Activated naive CD8-positive, alpha-beta T cell treated with anti-CD3 and anti-CD28 coated beads for 36 hours (primary cell): ENCODE measurements around the gene SLC6A4. TPM values are rescaled to one million over a fixed set of nuclear protein-coding genes. Genes with fewer than 3 reads are reported as not detected.
"Not testable (repeated sequence)": the region's sequence is repeated elsewhere in the genome, so short reads cannot be mapped to it uniquely, and the experiment has no call there.

Experiments
- DNase-seq: peaks from one replicate; pipeline ENCODE4 v3.0.0; 2021
- H3K27ac Mint-ChIP-seq: one replicate; pipeline ENCODE4 v1.8.0; 2022; ENCODE audit warnings: mild to moderate bottlenecking, moderate library complexity, mixed read lengths
- H3K27me3 Mint-ChIP-seq: one replicate; pipeline ENCODE4 v1.8.0; 2022; ENCODE audit warnings: mild to moderate bottlenecking, mixed read lengths
- H3K36me3 Mint-ChIP-seq: one replicate; pipeline ENCODE4 v1.8.0; 2021; ENCODE audit warnings: mild to moderate bottlenecking, mixed read lengths
- H3K4me1 Mint-ChIP-seq: one replicate; pipeline ENCODE4 v1.8.0; 2021; ENCODE audit warnings: mixed read lengths
- H3K4me3 Mint-ChIP-seq: one replicate; pipeline ENCODE4 v1.8.0; 2022; ENCODE audit warnings: mild to moderate bottlenecking, moderate library complexity, mixed read lengths
- H3K9me3 Mint-ChIP-seq: one replicate; pipeline ENCODE4 v1.8.0; 2022; ENCODE audit warnings: mixed read lengths
- total RNA-seq, 2 experiments: library from RNA; stranded (reverse); gene quantifications; one replicate each; pipeline ENCODE4 v1.2.3, GENCODE V29; 2021

SLC6A4 gene
- total RNA-seq, 2 experiments from 2014 or later, result not detected

GRCh38 chr17:30232015-30232823 is 3.3 kb downstream of the SLC6A4 start:
- Mint-ChIP-seq H3K9me3 (no peaks in the 10 kb centered on the region), H3K27me3 (peaks cover 68% of the 10 kb centered on the region), H3K4me1 (peaks cover 12% of the 10 kb centered on the region), H3K4me3 (no peak overlapping the region), H3K36me3 (no peaks in the 10 kb centered on the region), H3K27ac (peak overlapping the region; percentile 52)
- no peak for DNase-seq

GRCh38 chr17:30230596-30231125 is 4.8 kb downstream of the SLC6A4 start:
- H3K9me3 Mint-ChIP-seq, result no peaks in the 10 kb centered on the region
- H3K27me3 Mint-ChIP-seq, result peaks cover 52% of the 10 kb centered on the region
- H3K27ac Mint-ChIP-seq, result no peak overlapping the region
- DNase-seq, result no peak
- H3K4me1 Mint-ChIP-seq, result peaks cover 6% of the 10 kb centered on the region
- H3K4me3 Mint-ChIP-seq, result no peak overlapping the region
- no peaks in the 10 kb centered on the region for H3K36me3 Mint-ChIP-seq

- H3K4me3 Mint-ChIP-seq, H3K4me1 Mint-ChIP-seq, H3K9me3 Mint-ChIP-seq, DNase-seq, H3K27ac Mint-ChIP-seq, H3K36me3 Mint-ChIP-seq: not testable (repeated sequence)
- peaks cover 47% of the 10 kb centered on the region for H3K27me3 Mint-ChIP-seq
These were observed 5.5 kb downstream of the SLC6A4 start for GRCh38 chr17:30230009-30230408.

- Mint-ChIP-seq H3K4me3 (no peak overlapping the region), H3K27me3 (peaks cover 37% of the 10 kb centered on the region), H3K9me3 (no peaks in the 10 kb centered on the region), H3K27ac (no peak overlapping the region), H3K4me1 (no peaks in the 10 kb centered on the region), H3K36me3 (no peaks in the 10 kb centered on the region)
- no peak for DNase-seq
These were observed 6.5 kb downstream of the SLC6A4 start for GRCh38 chr17:30229012-30229411.

- no peak for DNase-seq
- no peak overlapping the region for H3K4me3 Mint-ChIP-seq
- no peaks in the 10 kb centered on the region for H3K4me1 Mint-ChIP-seq
- H3K9me3 Mint-ChIP-seq, result no peaks in the 10 kb centered on the region
- H3K27me3 Mint-ChIP-seq, result peaks cover 27% of the 10 kb centered on the region
- no peaks in the 10 kb centered on the region for H3K36me3 Mint-ChIP-seq
- no peak overlapping the region for H3K27ac Mint-ChIP-seq
These were observed 7.5 kb downstream of the SLC6A4 start for GRCh38 chr17:30228011-30228410.

- H3K4me3 Mint-ChIP-seq, result no peak overlapping the region
- no peaks in the 10 kb centered on the region for H3K9me3 Mint-ChIP-seq
- peaks cover 15% of the 10 kb centered on the region for H3K27me3 Mint-ChIP-seq
- H3K36me3 Mint-ChIP-seq, result no peaks in the 10 kb centered on the region
- H3K27ac Mint-ChIP-seq, result no peak overlapping the region
- DNase-seq, result no peak
- H3K4me1 Mint-ChIP-seq, result no peaks in the 10 kb centered on the region
These were observed 8.6 kb downstream of the SLC6A4 start for GRCh38 chr17:30226878-30227277.

- Mint-ChIP-seq H3K4me3 (no peak overlapping the region), H3K9me3 (no peaks in the 10 kb centered on the region), H3K27ac (no peak overlapping the region), H3K36me3 (no peaks in the 10 kb centered on the region), H3K27me3 (peaks cover 14% of the 10 kb centered on the region), H3K4me1 (no peaks in the 10 kb centered on the region)
- no peak for DNase-seq
These were observed 9.5 kb downstream of the SLC6A4 start for GRCh38 chr17:30225919-30226553.

- no peaks in the 10 kb centered on the region for H3K4me1 Mint-ChIP-seq
- H3K36me3 Mint-ChIP-seq, result no peaks in the 10 kb centered on the region
- no peak overlapping the region for H3K27ac Mint-ChIP-seq
- H3K27me3 Mint-ChIP-seq, result peaks cover 5% of the 10 kb centered on the region
- no peaks in the 10 kb centered on the region for H3K9me3 Mint-ChIP-seq
- H3K4me3 Mint-ChIP-seq, result no peak overlapping the region
- no peak for DNase-seq
These were observed 10.4 kb downstream of the SLC6A4 start for GRCh38 chr17:30225112-30225511.

GRCh38 chr17:30224419-30224960 is 11.0 kb downstream of the SLC6A4 start:
- Mint-ChIP-seq H3K27ac (no peak overlapping the region), H3K9me3 (no peaks in the 10 kb centered on the region), H3K27me3 (peaks cover 5% of the 10 kb centered on the region), H3K36me3 (no peaks in the 10 kb centered on the region), H3K4me3 (no peak overlapping the region), H3K4me1 (no peaks in the 10 kb centered on the region)
- no peak for DNase-seq

- no peak for DNase-seq
- Mint-ChIP-seq H3K4me3 (no peak overlapping the region), H3K9me3 (no peaks in the 10 kb centered on the region), H3K36me3 (no peaks in the 10 kb centered on the region), H3K27me3 (no peaks in the 10 kb centered on the region), H3K4me1 (no peaks in the 10 kb centered on the region), H3K27ac (no peak overlapping the region)
These were observed 12.7 kb downstream of the SLC6A4 start for GRCh38 chr17:30222721-30223175.

GRCh38 chr17:30222251-30222650 is 13.2 kb downstream of the SLC6A4 start:
- Mint-ChIP-seq H3K27ac (no peak overlapping the region), H3K4me3 (no peak overlapping the region), H3K27me3 (no peaks in the 10 kb centered on the region), H3K36me3 (no peaks in the 10 kb centered on the region), H3K4me1 (no peaks in the 10 kb centered on the region), H3K9me3 (no peaks in the 10 kb centered on the region)
- no peak for DNase-seq

GRCh38 chr17:30221346-30221745 is 14.2 kb downstream of the SLC6A4 start:
- H3K4me1 Mint-ChIP-seq, result no peaks in the 10 kb centered on the region
- H3K27ac Mint-ChIP-seq, result no peak overlapping the region
- H3K4me3 Mint-ChIP-seq, result no peak overlapping the region
- no peak for DNase-seq
- H3K9me3 Mint-ChIP-seq, result no peaks in the 10 kb centered on the region
- no peaks in the 10 kb centered on the region for H3K36me3 Mint-ChIP-seq
- no peaks in the 10 kb centered on the region for H3K27me3 Mint-ChIP-seq

- Mint-ChIP-seq H3K27ac (no peak overlapping the region), H3K4me3 (no peak overlapping the region), H3K4me1 (no peaks in the 10 kb centered on the region)
These were observed 15.1 kb downstream of the SLC6A4 start for GRCh38 chr17:30220414-30220813.

GRCh38 chr17:30219833-30220232 is 15.7 kb downstream of the SLC6A4 start:
- Mint-ChIP-seq H3K9me3 (no peaks in the 10 kb centered on the region), H3K4me1 (no peaks in the 10 kb centered on the region), H3K36me3 (no peaks in the 10 kb centered on the region), H3K4me3 (no peak overlapping the region), H3K27me3 (no peaks in the 10 kb centered on the region), H3K27ac (no peak overlapping the region)
- no peak for DNase-seq

More at GRCh38 chr17:30220414-30220813, 15.1 kb downstream of the SLC6A4 start:
- no peaks in the 10 kb centered on the region for H3K9me3 Mint-ChIP-seq
- no peaks in the 10 kb centered on the region for H3K27me3 Mint-ChIP-seq
- H3K36me3 Mint-ChIP-seq, result no peaks in the 10 kb centered on the region
- no peak for DNase-seq

GRCh38 chr17:30219315-30219714 is 16.2 kb downstream of the SLC6A4 start:
- H3K4me3 Mint-ChIP-seq, result no peak overlapping the region
- H3K9me3 Mint-ChIP-seq, result no peaks in the 10 kb centered on the region
- no peak overlapping the region for H3K27ac Mint-ChIP-seq

More at GRCh38 chr17:30219315-30219714, 16.2 kb downstream of the SLC6A4 start:
- no peak for DNase-seq
- H3K27me3 Mint-ChIP-seq, result no peaks in the 10 kb centered on the region
- no peaks in the 10 kb centered on the region for H3K36me3 Mint-ChIP-seq
- H3K4me1 Mint-ChIP-seq, result no peaks in the 10 kb centered on the region
